GM18868 (cell line): ENCODE results near the gene RFX8.
"Not testable (repeated sequence)": the region's sequence is repeated elsewhere in the genome, so short reads cannot be mapped to it uniquely, and the experiment has no call there.

Experiments used
- ATAC-seq: cut with Tn5 transposase; IDR thresholded peaks from one replicate; pipeline ENCODE4 v1.9.1; 2021; ENCODE audit warnings: mild to moderate bottlenecking, moderate library complexity; ENCODE audit not compliant: unreplicated experiment

The RFX8 gene

GRCh38 chr2:101442042-101442666, 32.8 kb downstream of the RFX8 start:
- no peak for ATAC-seq

- no peak for ATAC-seq
Measured at GRCh38 chr2:101440127-101440738, 34.7 kb downstream of the RFX8 start.

GRCh38 chr2:101439716-101440115, 35.2 kb downstream of the RFX8 start:
- no peak for ATAC-seq

GRCh38 chr2:101438555-101438954, 36.4 kb downstream of the RFX8 start:
- not testable (repeated sequence) for ATAC-seq

- no peak for ATAC-seq
Measured at GRCh38 chr2:101435001-101435862, 39.7 kb downstream of the RFX8 start.

GRCh38 chr2:101433465-101433864, 41.4 kb downstream of the RFX8 start:
- ATAC-seq: no peak

GRCh38 chr2:101432411-101433181, 42.3 kb downstream of the RFX8 start:
- no peak for ATAC-seq

- ATAC-seq: no peak
Measured at GRCh38 chr2:101431486-101431885, 43.4 kb downstream of the RFX8 start.

- ATAC-seq: no peak
Measured at GRCh38 chr2:101430156-101430555, 44.8 kb downstream of the RFX8 start.

GRCh38 chr2:101429453-101429852, 45.5 kb downstream of the RFX8 start:
- no peak for ATAC-seq

GRCh38 chr2:101428422-101429176, 46.3 kb downstream of the RFX8 start:
- ATAC-seq: no peak

GRCh38 chr2:101427743-101428142, 47.2 kb downstream of the RFX8 start:
- no peak for ATAC-seq

- ATAC-seq: no peak
Measured at GRCh38 chr2:101427240-101427639, 47.7 kb downstream of the RFX8 start.

- no peak for ATAC-seq
Measured at GRCh38 chr2:101426822-101427221, 48.1 kb downstream of the RFX8 start.

GRCh38 chr2:101420623-101421022, 54.3 kb downstream of the RFX8 start:
- ATAC-seq: no peak

- no peak for ATAC-seq
Measured at GRCh38 chr2:101419096-101419663, 55.7 kb downstream of the RFX8 start.

- no peak for ATAC-seq
Measured at GRCh38 chr2:101418460-101419095, 56.3 kb downstream of the RFX8 start.

- ATAC-seq: no peak
Measured at GRCh38 chr2:101416609-101417008, 58.3 kb downstream of the RFX8 start.

GRCh38 chr2:101415884-101416283, 59.0 kb downstream of the RFX8 start:
- ATAC-seq: no peak

GRCh38 chr2:101415220-101415619, 59.7 kb downstream of the RFX8 start:
- ATAC-seq: no peak
